Hepatocyte (in vitro differentiated cells): ENCODE results near the gene VAMP2. TPM values are rescaled to one million over a fixed set of nuclear protein-coding genes. Genes with fewer than 3 reads are reported as not detected.

Experiments used
- DNase-seq: peaks from one replicate; pipeline ENCODE4 v3.0.0-alpha.2; 2016; ENCODE audit warnings: low spot score
- H2AFZ ChIP-seq: fragments of 200-600 bp; sonication (generic); 2 replicates; pipeline ENCODE4 v1.6.0; 2016; ENCODE audit warnings: antibody characterized with exemption, mild to moderate bottlenecking
- H3K27ac ChIP-seq: fragments of 200-600 bp; sonication (generic); 2 replicates; pipeline ENCODE4 v1.5.1; 2016; ENCODE audit warnings: mild to moderate bottlenecking
- H3K27me3 ChIP-seq: fragments of 200-600 bp; sonication (generic); 2 replicates; pipeline ENCODE4 v1.6.1; 2016
- H3K36me3 ChIP-seq: fragments of 200-600 bp; sonication (generic); replicated peaks from 2 replicates; pipeline ENCODE4 v1.5.1; 2016; ENCODE audit warnings: low read depth; ENCODE audit not compliant: insufficient read depth
- H3K4me1 ChIP-seq: fragments of 200-600 bp; sonication (generic); 2 replicates; pipeline ENCODE4 v1.5.1; 2016; ENCODE audit warnings: mild to moderate bottlenecking, moderate library complexity; ENCODE audit not compliant: insufficient read depth
- H3K4me2 ChIP-seq: fragments of 200-600 bp; sonication (generic); 2 replicates; pipeline ENCODE4 v1.6.0; 2016
- H3K4me3 ChIP-seq: fragments of 200-600 bp; sonication (generic); 2 replicates; pipeline ENCODE4 v1.5.1; 2016; ENCODE audit warnings: mild to moderate bottlenecking
- H3K79me2 ChIP-seq: fragments of 200-600 bp; sonication (generic); 2 replicates; pipeline ENCODE4 v1.6.0; 2017; ENCODE audit warnings: mild to moderate bottlenecking
- H3K9me2 ChIP-seq: fragments of 200-600 bp; sonication (generic); replicated peaks from 2 replicates; pipeline ENCODE4 v1.6.0; 2017; ENCODE audit warnings: mild to moderate bottlenecking; ENCODE audit not compliant: insufficient read depth
- H3K9me3 ChIP-seq: fragments of 200-600 bp; sonication (generic); 2 replicates; pipeline ENCODE4 v1.5.1; 2016; ENCODE audit warnings: low read depth, mild to moderate bottlenecking
- H4K20me1 ChIP-seq: fragments of 200-600 bp; sonication (generic); 2 replicates; pipeline ENCODE4 v1.6.0; 2016; ENCODE audit warnings: mild to moderate bottlenecking; ENCODE audit not compliant: insufficient read depth, poor library complexity, severe bottlenecking
- EZH2 ChIP-seq: fragments of 200-600 bp; sonication (generic); IDR thresholded peaks from 2 replicates; pipeline ENCODE4 v1.6.1; 2016; ENCODE audit warnings: antibody characterized with exemption, mild to moderate bottlenecking, borderline replicate concordance
- EZH2phosphoT487 ChIP-seq: fragments of 200-600 bp; sonication (generic); IDR thresholded peaks from one replicate; pipeline ENCODE4 v1.6.1; 2018; ENCODE audit warnings: antibody characterized with exemption, mild to moderate bottlenecking, low read depth, moderate library complexity; ENCODE audit not compliant: unreplicated experiment, severe bottlenecking
- WGBS: methylation state at CpG from one replicate; pipeline ENCODE4 v1.1.6; 2016; ENCODE audit warnings: low lambda C conversion rate; ENCODE audit errors: missing lambda C conversion rate; 5-methylcytosine and 5-hydroxymethylcytosine counted together
- polyA plus RNA-seq: library from polyadenylated mRNA; unstranded; fragments of >200 nt; fragmentation: Nextera tagmentation; extraction: Ambion mirVana; gene quantifications from 2 replicates; pipeline ENCODE4 v1.2.1, GENCODE V29; 2016
- total RNA-seq: library from RNA; depleted of rRNA; stranded (reverse); fragments of >200 nt; gene quantifications from 2 replicates; pipeline ENCODE4 v1.2.3, GENCODE V29; 2014
- TF ChIP-seq, protein P1 (sequence below): fragments of 200-600 bp; sonication (generic); IDR thresholded peaks from 2 replicates; pipeline ENCODE4 v1.5.1; 2016; ENCODE audit warnings: antibody characterized with exemption, mild to moderate bottlenecking; ENCODE audit not compliant: poor library complexity

The VAMP2 gene
- total and polyA plus RNA-seq, 2 experiments from 2014 or later, result 8.5 to 44.6 TPM

DNA sequence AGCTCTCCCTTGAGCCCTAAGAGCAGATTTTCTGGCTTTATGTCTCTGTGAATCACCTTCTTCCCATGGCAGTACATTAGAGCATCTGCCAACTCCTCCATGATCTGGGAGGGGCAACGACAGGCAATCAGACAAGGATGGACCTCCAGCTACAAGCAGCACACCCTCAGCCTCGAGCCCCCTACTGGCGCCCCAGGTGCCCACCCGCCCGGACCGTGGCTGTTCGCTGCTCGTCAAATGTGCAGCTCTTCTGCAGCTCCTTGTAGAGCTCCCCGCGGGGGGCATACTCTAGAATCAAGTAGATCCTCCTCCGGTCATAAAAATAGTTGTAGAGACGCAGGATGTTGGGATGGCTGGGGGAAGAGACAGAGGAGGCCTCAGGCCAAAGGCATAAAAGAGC lies 43.8 kb upstream of the VAMP2 start:
- H3K9me3 ChIP-seq, result no peaks in the 10 kb centered on the region
- H3K4me1 ChIP-seq, result no peaks in the 10 kb centered on the region
- no peaks in the 10 kb centered on the region for H3K9me2 ChIP-seq
- H3K4me2 ChIP-seq, result no peak overlapping the region
- no peak overlapping the region for H3K4me3 ChIP-seq
- no peak for DNase-seq
- H4K20me1 ChIP-seq, result no peaks in the 10 kb centered on the region
- H3K36me3 ChIP-seq, result no peaks in the 10 kb centered on the region
- H2AFZ ChIP-seq, result no peak overlapping the region
- no peak overlapping the region for H3K27ac ChIP-seq
- 96% methylated on average over 12 of the region's 12 CpGs for WGBS
- no peaks in the 10 kb centered on the region for H3K27me3 ChIP-seq
- TF ChIP-seq EZH2, result no peak
- TF ChIP-seq EZH2phosphoT487, result no peak
- TF ChIP-seq, protein P1, sequence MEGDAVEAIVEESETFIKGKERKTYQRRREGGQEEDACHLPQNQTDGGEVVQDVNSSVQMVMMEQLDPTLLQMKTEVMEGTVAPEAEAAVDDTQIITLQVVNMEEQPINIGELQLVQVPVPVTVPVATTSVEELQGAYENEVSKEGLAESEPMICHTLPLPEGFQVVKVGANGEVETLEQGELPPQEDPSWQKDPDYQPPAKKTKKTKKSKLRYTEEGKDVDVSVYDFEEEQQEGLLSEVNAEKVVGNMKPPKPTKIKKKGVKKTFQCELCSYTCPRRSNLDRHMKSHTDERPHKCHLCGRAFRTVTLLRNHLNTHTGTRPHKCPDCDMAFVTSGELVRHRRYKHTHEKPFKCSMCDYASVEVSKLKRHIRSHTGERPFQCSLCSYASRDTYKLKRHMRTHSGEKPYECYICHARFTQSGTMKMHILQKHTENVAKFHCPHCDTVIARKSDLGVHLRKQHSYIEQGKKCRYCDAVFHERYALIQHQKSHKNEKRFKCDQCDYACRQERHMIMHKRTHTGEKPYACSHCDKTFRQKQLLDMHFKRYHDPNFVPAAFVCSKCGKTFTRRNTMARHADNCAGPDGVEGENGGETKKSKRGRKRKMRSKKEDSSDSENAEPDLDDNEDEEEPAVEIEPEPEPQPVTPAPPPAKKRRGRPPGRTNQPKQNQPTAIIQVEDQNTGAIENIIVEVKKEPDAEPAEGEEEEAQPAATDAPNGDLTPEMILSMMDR, result no peak
- H3K79me2 ChIP-seq, result peaks cover 25% of the 10 kb centered on the region

DNA sequence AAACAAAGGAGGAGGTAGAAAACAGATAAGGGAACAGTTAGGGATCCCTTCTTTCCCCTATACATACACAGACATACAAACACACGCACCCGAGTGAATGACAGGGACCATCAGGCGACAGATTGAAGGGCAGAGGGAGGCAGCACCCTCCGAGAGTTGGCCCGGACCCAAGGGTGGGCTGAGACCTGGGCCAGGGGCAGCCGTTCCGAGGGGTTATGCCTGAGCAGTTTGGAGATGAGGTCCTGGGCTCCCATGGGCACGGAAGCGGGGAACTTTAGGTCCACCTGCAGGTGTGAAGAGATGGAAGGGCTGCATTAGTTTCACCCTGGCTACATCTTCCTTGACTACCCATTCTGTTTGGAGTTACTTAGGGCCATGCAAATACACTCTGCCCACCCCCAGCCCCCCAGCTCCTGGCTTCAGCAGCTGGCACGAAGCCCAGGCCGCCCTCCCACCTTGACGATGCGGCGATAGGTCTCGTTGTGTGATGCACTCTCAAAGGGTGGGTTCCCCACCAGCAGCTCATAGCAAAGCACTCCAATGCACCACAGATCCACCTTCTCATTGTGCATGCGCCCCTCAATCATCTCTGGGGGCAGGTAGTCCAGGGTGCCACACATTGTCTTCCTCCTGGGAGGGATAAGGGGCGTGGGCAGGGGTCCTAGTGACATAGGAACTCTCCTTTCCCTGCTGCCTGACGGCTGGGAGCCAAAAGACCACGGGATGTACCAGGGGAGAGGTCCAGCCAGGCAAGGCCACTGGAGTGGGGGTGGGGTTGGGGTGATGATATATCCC lies 42.2 kb upstream of the VAMP2 start:
- Histone ChIP-seq H3K4me2 (no peak overlapping the region), H3K27ac (no peak overlapping the region), H3K4me3 (no peak overlapping the region), H2AFZ (no peak overlapping the region), H3K36me3 (no peaks in the 10 kb centered on the region), H4K20me1 (no peaks in the 10 kb centered on the region), H3K4me1 (no peaks in the 10 kb centered on the region), H3K27me3 (no peaks in the 10 kb centered on the region), H3K79me2 (peaks cover 25% of the 10 kb centered on the region), H3K9me2 (no peaks in the 10 kb centered on the region), H3K9me3 (no peaks in the 10 kb centered on the region)
- DNase-seq, result no peak
- 96% methylated on average over 19 of the region's 19 CpGs for WGBS
- TF ChIP-seq EZH2phosphoT487 (no peak), EZH2 (no peak)
- TF ChIP-seq, protein P1, result no peak

DNA sequence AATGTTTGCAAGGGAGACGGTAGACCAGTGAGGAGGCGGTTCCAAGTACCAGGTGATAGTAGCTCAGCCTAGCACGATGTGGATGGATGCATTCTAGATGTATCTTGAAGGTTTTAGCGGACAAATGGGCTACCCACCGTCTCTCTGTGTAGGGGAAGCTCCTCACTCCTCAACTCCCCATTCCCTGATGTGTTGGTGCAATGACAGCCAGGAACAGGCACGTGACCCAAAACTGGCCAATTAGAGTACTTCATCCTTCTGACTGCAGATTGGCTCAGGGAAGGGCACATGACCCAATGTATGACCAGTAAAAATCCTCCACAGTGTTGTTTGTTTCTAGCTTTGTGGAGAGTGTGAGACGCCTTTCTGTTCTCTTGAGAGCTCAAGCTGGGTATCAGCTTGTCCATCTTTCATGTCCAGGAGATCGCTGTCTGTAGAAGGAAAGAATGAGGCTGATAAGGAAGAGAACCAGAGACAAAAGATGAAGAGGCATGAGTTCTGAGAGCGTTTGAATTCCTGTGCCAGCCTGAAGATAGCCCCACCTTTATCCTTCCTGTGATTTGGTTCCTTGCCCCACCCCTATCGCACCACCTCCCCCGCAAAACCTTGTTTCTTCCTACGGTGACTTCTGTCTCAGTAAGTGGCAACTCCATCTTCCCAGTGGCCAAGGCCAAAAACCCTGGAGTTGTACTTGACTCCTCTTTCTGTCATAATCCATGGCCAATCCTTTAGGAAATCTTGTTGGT lies 29.5 kb upstream of the VAMP2 start:
- Histone ChIP-seq H3K36me3 (no peaks in the 10 kb centered on the region), H3K4me3 (no peak overlapping the region), H3K79me2 (peaks cover 9% of the 10 kb centered on the region), H3K4me1 (peaks cover 12% of the 10 kb centered on the region), H3K9me3 (no peaks in the 10 kb centered on the region), H2AFZ (peak overlapping the region; percentile 10), H4K20me1 (no peaks in the 10 kb centered on the region), H3K4me2 (peak overlapping the region; percentile 64), H3K27me3 (no peaks in the 10 kb centered on the region), H3K27ac (peak overlapping the region; percentile 63), H3K9me2 (no peaks in the 10 kb centered on the region)
- 19% methylated on average over 12 of the region's 12 CpGs for WGBS
- peak; percentile 90 for DNase-seq
- TF ChIP-seq, protein P1, result no peak
- TF ChIP-seq EZH2phosphoT487, result no peak
- no peak for TF ChIP-seq EZH2
